OCI-M2 (cell line): ENCODE measurements around the gene KCND3.

Source experiments
- DNase-seq: peaks from one replicate; lab custom pipeline; 2025; ENCODE audit not compliant: unreplicated experiment; lab: John Stamatoyannopoulos, UW

KCND3 gene

DNA sequence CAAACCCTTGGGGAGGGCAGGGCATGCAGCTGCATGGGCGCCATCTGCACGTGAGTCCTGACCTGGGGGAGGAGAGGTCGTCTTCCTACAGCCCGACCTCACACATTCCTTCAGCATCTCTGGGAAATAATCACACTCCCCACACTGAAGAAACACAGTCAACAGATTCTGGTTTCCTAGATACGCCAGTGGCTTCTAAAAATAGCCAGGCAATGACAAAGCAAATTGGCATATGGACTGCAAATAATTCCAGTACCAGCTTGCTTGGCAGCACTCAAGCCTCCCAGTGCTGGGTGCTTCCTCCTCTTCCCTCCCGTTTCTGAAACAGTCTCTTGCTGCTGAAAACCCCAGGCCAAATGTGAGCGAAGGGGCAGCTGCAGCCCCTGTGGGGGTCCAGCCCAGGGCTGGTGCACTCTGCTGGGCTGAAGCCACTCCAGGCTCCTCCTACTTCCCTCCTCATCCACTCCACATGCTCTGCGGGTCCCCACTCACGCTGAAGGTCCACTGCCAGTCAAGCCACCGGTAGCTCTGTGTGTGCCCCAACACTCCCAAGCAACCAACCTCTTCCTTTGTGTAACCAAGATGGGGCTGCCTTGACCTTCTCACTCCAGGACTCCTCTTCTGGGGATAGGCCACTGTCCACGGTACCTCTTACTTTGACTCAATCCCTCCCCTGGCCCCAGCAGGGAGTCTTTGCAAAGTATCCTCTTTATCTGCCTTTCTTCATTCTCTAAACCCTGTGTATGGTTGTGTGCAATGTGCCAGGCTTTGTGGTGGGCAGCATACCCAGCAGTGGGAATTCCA is 69.0 kb downstream of the KCND3 start:
- no peak for DNase-seq

- no peak for DNase-seq
Measured at GRCh38 chr1:111911776-111912515, 77.5 kb downstream of the KCND3 start.

- no peak for DNase-seq
Measured at GRCh38 chr1:111911061-111911460, 78.4 kb downstream of the KCND3 start.

- no peak for DNase-seq
Measured at GRCh38 chr1:111909030-111909429, 80.4 kb downstream of the KCND3 start.

DNA sequence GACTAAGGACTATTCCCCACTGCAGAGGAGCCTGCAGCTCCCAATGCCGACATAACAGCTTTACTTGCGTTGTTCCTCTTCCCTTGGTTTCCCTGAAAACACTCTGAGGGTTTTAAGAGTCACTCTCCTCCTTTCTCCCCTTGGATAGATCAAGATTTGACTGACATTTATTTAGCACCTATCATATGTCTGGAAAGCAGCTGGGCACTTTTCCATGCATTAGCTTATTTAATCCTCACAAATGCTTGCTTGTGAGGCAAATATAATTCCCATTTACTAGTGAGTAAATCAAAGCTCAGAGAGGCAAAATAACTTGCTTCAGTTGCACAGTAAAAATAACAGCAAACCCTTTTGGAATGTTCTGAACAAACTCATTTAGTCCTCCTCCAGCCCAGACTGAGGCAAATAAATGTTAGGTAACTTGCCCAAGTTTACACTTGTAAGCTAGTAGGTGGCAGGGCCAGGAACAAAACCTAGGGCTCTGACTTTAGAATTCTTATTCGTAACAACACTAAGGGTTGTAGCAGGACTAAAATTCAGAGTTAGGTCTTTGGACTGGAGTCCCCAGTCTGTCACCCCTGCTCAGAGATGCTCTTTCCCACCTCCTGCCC is 81.4 kb downstream of the KCND3 start:
- no peak for DNase-seq

GRCh38 chr1:111907321-111907720 is 82.1 kb downstream of the KCND3 start:
- no peak for DNase-seq

DNA sequence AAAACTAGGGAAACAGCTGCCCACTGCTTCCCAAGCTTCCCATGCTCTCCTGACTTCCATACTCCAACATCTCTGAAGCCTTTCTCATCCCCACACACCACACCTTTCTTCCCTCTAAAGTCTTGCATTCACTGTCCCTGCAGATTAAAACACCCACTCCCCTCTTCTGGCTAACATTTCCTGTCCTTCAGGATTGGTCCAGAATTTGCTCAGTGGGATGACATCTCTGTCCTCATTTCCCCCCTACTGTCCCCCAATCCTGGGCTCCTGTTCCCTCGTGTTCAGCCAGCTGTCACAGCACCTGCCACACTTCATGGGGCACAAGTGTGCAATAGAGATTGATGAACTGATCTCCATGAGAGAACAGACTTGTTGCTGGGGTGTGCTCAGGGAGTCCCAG is 82.7 kb downstream of the KCND3 start:
- no peak for DNase-seq

GRCh38 chr1:111906111-111906510 is 83.4 kb downstream of the KCND3 start:
- no peak for DNase-seq

DNA sequence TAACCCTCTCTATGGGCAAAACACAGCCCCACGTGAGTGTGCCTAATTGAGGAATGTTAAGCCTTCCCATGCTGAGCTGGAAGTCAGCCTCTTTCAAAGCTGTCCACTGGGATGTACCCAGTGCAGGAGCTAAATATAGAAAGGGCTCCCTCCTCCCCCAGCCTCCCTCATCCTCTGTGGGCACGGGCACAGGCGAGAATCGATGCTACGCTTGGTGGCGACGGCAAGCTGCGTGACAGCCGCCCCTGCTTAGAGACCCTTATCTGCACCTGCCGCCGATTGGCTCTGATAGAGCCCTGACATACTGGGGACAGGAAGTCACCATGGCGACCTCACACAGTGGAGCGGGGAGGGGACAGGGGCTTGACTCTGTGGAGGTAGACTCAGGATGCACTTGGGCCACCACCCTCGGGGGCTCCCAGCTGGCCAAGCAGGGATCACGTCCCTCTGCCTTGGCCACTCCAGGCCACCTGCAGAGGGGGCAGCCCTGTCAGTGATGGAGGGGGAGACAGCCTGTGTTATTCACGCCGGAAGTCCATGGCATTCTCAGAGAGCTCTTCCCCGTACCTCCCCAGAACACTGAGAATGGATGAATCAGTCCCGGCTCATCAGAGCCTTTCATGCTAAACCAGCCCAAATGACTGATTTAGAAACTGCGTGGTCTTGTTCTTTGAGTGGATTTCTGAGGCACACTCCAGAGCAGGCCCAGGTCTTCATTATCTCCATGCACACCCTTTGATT is 84.8 kb downstream of the KCND3 start:
- no peak for DNase-seq

GRCh38 chr1:111903871-111904449 is 85.5 kb downstream of the KCND3 start:
- DNase-seq, result no peak

DNA sequence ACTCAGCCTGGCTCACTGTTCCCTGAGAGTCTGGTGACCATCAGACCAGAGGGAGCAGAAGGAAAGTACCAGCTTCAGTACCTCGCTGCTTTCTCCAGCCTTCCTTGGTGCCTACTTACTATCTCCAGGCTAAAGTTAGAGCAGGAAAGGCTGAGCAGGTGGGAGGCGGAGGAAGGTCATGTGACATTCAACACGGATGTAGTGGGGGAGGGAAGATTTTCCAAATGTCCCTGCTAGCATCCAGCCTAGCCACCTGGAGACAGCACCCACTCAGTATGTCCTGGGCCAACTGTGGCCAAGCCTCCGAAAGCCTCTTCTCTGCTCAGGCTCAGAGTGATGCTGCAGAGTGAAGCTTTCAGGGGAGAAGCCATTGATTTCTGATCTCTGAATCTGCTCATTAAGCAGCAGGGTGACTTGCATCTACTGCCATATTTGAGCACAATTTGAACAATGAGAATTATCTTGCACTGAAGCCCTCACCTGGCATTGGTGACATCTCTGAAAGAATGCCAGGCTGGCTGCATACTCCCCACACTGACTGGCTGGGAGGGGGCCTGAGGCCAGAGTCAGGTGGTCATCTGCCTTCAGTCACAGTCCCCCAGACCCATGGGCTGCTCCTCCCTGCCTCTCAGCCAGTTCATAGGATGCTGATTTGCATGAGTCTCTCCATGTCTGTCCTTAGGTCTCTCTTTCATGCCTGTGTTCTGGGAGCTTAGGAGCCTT is 86.2 kb downstream of the KCND3 start:
- DNase-seq, result no peak

- no peak for DNase-seq
Measured at GRCh38 chr1:111895469-111895868, 94.0 kb downstream of the KCND3 start.

DNA sequence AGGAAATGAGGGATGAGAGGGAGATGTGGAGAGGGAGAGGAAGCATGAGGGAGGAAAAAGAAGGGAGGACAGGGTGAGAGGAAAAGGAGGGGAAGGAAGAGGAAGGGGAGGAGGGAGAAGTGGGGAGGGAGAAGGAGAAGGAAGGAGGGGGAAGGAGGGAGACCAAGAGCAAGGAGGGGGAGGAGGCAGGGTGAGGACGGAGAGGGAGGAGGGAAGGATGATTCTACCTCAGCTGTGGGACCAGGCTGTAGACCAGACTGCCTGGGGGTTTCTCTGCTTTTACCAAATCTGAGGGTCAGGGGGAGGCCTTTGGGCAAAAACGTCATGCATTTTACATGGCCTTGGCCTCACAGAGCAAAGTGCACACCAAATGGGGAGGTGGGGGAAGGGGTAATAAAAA is 94.5 kb downstream of the KCND3 start:
- DNase-seq, result no peak

- DNase-seq, result no peak
Measured at GRCh38 chr1:111894497-111894896, 95.0 kb downstream of the KCND3 start.

DNA sequence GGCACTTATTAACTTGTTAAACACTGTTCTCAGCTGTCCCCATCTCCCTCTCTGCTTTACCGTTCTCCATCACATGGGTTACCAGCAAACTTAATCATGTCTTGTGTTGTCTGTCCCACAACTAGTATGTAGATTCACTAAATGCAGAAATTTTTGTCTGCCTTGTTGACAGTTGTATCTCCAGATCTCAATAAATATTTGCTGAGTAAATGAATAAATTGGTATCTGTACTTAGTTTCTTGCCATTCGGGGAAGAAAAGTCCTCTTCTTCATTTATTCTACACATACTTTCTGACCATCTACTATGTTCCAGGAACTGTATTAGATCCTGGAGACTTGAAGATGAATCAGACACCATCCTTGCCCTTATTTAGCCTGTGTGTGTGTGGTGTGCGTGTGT is 97.9 kb downstream of the KCND3 start:
- DNase-seq, result no peak

DNA sequence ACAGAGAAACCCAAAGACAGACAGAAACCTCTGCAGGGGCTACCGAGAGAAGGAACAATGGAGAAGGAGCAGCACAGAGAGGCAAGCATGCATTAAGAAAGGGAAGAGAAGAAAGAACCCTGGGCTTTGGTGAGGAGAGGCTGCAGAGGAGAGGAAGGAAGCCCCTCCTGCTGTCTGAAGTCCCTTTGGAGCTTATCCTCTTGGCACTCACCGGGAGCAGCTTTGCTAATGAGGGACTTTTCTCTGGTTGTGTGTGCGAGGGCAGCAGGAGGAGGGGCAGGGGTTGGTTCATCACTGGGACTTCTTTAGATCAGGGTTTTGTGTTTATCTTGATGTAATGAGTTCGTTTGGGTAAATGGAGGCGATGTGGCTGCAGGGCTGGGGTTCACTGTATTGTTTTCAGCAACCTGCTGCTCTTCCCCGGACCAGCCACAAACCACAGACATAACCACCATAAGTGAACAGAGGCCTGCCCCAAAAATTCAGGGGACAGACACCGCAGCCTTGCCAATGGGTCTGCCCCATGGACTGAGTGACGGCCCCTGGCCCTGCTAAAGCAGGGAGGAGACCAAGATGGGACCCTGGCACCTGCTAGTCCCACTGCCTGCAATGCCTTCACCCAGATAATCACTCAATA is 100.6 kb downstream of the KCND3 start:
- no peak for DNase-seq

DNA sequence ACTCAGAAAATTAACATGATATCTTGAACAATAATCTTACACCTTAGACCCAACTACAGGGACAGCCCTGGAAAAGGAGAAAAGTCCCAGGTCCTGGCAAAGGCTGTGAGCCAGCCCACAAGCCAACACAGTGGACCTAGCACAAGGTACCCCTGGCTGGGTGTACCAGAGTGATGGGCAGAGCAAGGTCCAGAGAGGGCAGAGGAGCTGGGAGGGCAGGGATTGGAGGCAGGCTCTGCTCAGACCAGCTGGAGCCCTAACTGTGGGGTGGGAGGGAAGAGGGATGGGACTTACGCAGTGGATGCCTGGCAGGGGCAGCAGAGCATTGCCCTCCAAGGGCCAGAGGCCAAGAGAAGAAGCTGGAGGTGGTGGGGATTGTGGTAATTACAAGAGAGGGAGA is 101.6 kb downstream of the KCND3 start:
- DNase-seq, result no peak

DNA sequence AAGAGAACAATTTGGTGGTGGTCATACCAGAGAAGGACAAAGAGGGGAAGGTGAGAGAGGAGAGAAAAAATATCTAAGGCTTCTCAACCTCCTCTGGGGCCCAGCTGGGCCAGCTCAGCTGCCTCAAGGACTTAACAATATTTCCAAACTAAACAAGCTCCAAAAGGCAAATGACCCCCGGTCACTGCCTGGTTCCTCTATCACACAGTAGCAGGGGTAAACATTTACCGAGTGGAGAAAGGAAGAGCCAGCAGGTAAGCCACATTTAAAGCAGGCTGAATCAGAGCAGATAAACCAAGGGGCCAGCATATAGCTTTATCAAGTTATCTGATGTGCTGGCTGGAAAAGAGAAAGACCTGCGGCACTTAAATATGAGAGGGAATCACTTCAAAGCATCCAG is 102.1 kb downstream of the KCND3 start:
- no peak for DNase-seq

- DNase-seq, result no peak
Measured at GRCh38 chr1:111886741-111887140, 102.7 kb downstream of the KCND3 start.
